WTC11 (cell line): ENCODE results near the gene GALE. TPM values are rescaled to one million over a fixed set of nuclear protein-coding genes. Genes with fewer than 3 reads are reported as not detected.
"Not testable (repeated sequence)": the region's sequence is repeated elsewhere in the genome, so short reads cannot be mapped to it uniquely, and the experiment has no call there.

ENCODE experiments used
- ATAC-seq: fragments of 200-7000 bp; cut with Tn5 transposase; 2 replicates; pipeline ENCODE4 v1.10.0; 2021; ENCODE audit warnings: mild to moderate bottlenecking, moderate library complexity
- CTCF ChIA-PET: fragments of 300-600 bp; sonication (Branson Sonifier 250); formaldehyde crosslinking; loops from one replicate; lab custom pipeline; 2021; ENCODE audit warnings: antibody characterized with exemption; lab: Charles Lee
- POLR2A ChIA-PET: fragments of 350-600 bp; sonication (Branson Sonifier 250); formaldehyde crosslinking; loops from one replicate; lab custom pipeline; 2021; ENCODE audit warnings: antibody characterized with exemption; lab: Charles Lee
- DNase-seq: peaks from one replicate; pipeline ENCODE4 v3.0.0; 2021; ENCODE audit warnings: low spot score
- H3K27ac Mint-ChIP-seq: 2 replicates; pipeline ENCODE4 v1.8.0; 2021; ENCODE audit warnings: mixed read lengths
- H3K27me3 Mint-ChIP-seq: 2 replicates; pipeline ENCODE4 v1.8.0; 2021; ENCODE audit warnings: low read depth, mild to moderate bottlenecking, moderate library complexity, mixed read lengths
- H3K36me3 Mint-ChIP-seq: 2 replicates; pipeline ENCODE4 v1.8.0; 2021; ENCODE audit warnings: mixed read lengths
- H3K4me1 Mint-ChIP-seq: 2 replicates; pipeline ENCODE4 v1.8.0; 2022; ENCODE audit warnings: mixed read lengths
- H3K4me3 Mint-ChIP-seq: 2 replicates; pipeline ENCODE4 v1.8.0; 2021; ENCODE audit warnings: mild to moderate bottlenecking, moderate library complexity, mixed read lengths
- H3K9me3 Mint-ChIP-seq: 2 replicates; pipeline ENCODE4 v1.8.0; 2021; ENCODE audit warnings: mixed read lengths
- AR ChIP-seq: fragments of 250-450 bp; sonication (Bioruptor Pico); IDR thresholded peaks from 2 replicates; pipeline ENCODE4 v1.9.0; 2021; ENCODE audit warnings: mild to moderate bottlenecking
- ATF1 ChIP-seq: sonication (generic); formaldehyde crosslinking; IDR thresholded peaks from 2 replicates; pipeline ENCODE4 v1.8.1; 2023; ENCODE audit warnings: mild to moderate bottlenecking, moderate library complexity, missing genetic modification reagents
- ATF6 ChIP-seq: sonication (generic); formaldehyde crosslinking; IDR thresholded peaks from 2 replicates; pipeline ENCODE4 v1.8.1; 2023; ENCODE audit warnings: mild to moderate bottlenecking, missing genetic modification reagents
- CBFB ChIP-seq: sonication (generic); formaldehyde crosslinking; IDR thresholded peaks from 2 replicates; pipeline ENCODE4 v1.8.1; 2022; ENCODE audit warnings: mild to moderate bottlenecking, low read depth, missing genetic modification reagents
- EMX1 ChIP-seq: fragments of 250-450 bp; sonication (Bioruptor Pico); IDR thresholded peaks from 2 replicates; pipeline ENCODE4 v1.8.0; 2021; ENCODE audit warnings: mild to moderate bottlenecking
- ESRRA ChIP-seq: sonication (generic); formaldehyde crosslinking; IDR thresholded peaks from 2 replicates; pipeline ENCODE4 v1.8.1; 2022; ENCODE audit warnings: mild to moderate bottlenecking, missing genetic modification reagents, borderline replicate concordance
- GTF2I ChIP-seq: fragments of 250-450 bp; sonication (Bioruptor Pico); conservative IDR thresholded peaks from 2 replicates; pipeline ENCODE4 v1.4.0; 2021; ENCODE audit warnings: mild to moderate bottlenecking
- HMGXB4 ChIP-seq: sonication (generic); formaldehyde crosslinking; IDR thresholded peaks from 2 replicates; pipeline ENCODE4 v1.8.1; 2023; ENCODE audit warnings: mild to moderate bottlenecking, moderate library complexity, missing genetic modification reagents
- IRF2 ChIP-seq: sonication (generic); formaldehyde crosslinking; IDR thresholded peaks from 2 replicates; pipeline ENCODE4 v1.8.0; 2022; ENCODE audit warnings: low read depth, missing genetic modification reagents, borderline replicate concordance
- KAT7 ChIP-seq: sonication (generic); formaldehyde crosslinking; IDR thresholded peaks from 2 replicates; pipeline ENCODE4 v1.8.1; 2023; ENCODE audit warnings: missing genetic modification reagents, mild to moderate bottlenecking, borderline replicate concordance
- MYBL2 ChIP-seq: sonication (generic); formaldehyde crosslinking; IDR thresholded peaks from 2 replicates; pipeline ENCODE4 v1.8.1; 2023; ENCODE audit warnings: mild to moderate bottlenecking, moderate library complexity, missing genetic modification reagents
- NFYB ChIP-seq: sonication (generic); formaldehyde crosslinking; conservative IDR thresholded peaks from 2 replicates; pipeline ENCODE4 v1.8.0; 2022; ENCODE audit warnings: low read depth, missing genetic modification reagents
- NR1H2 ChIP-seq: sonication (generic); formaldehyde crosslinking; IDR thresholded peaks from 2 replicates; pipeline ENCODE4 v1.9.0; 2021; ENCODE audit warnings: mild to moderate bottlenecking, moderate library complexity, missing genetic modification reagents
- NR2C2 ChIP-seq: sonication (generic); formaldehyde crosslinking; IDR thresholded peaks from 2 replicates; pipeline ENCODE4 v1.8.0; 2022; ENCODE audit warnings: mild to moderate bottlenecking, missing genetic modification reagents
- NR3C1 ChIP-seq: sonication (generic); formaldehyde crosslinking; conservative IDR thresholded peaks from 2 replicates; pipeline ENCODE4 v1.8.1; 2023; ENCODE audit warnings: low read depth, mild to moderate bottlenecking, missing genetic modification reagents
- PRDM15 ChIP-seq: sonication (generic); formaldehyde crosslinking; IDR thresholded peaks from 2 replicates; pipeline ENCODE4 v1.8.0; 2022; ENCODE audit warnings: missing genetic modification reagents
- PRRX2 ChIP-seq: fragments of 250-450 bp; sonication (Bioruptor Pico); IDR thresholded peaks from 2 replicates; pipeline ENCODE4 v1.8.0; 2021; ENCODE audit warnings: mild to moderate bottlenecking
- RELA ChIP-seq: sonication (generic); formaldehyde crosslinking; IDR thresholded peaks from 2 replicates; pipeline ENCODE4 v1.8.1; 2022; ENCODE audit warnings: missing genetic modification reagents, mild to moderate bottlenecking, borderline replicate concordance
- TCF7 ChIP-seq: sonication (generic); formaldehyde crosslinking; IDR thresholded peaks from 2 replicates; pipeline ENCODE4 v1.8.0; 2022; ENCODE audit warnings: mild to moderate bottlenecking, low read depth, missing genetic modification reagents, moderate library complexity
- ZMAT4 ChIP-seq: fragments of 250-450 bp; sonication (Bioruptor Pico); IDR thresholded peaks from 2 replicates; pipeline ENCODE4 v1.9.0; 2021; ENCODE audit warnings: mild to moderate bottlenecking
- total RNA-seq: library from RNA; stranded (reverse); gene quantifications from 3 replicates; pipeline ENCODE4 v1.2.3, GENCODE V29; 2021

Gene GALE
- total RNA-seq, 1 experiment from 2014 or later: 30.3 TPM

GRCh38 chr1:23787701-23788100, 12.9 kb downstream of the GALE start:
- no peaks in the 10 kb centered on the region for H3K27me3 Mint-ChIP-seq
- TF ChIP-seq ESRRA (CRISPR knock-in tag): no peak
- peaks cover 12% of the 10 kb centered on the region for H3K4me1 Mint-ChIP-seq
- ChIA-PET POLR2A (no interaction called here), CTCF (interaction anchor here (0.6 to 4.8 kb wide), 2 partner anchors 22 to 116 kb away, joined by 4 to 36 read pairs; no protein-coding TSS in a partner anchor)
- H3K4me3 Mint-ChIP-seq: no peak overlapping the region
- no peak overlapping the region for H3K27ac Mint-ChIP-seq
- H3K36me3 Mint-ChIP-seq: peaks cover 45% of the 10 kb centered on the region
- H3K9me3 Mint-ChIP-seq: no peaks in the 10 kb centered on the region
- ATAC-seq (no peak), DNase-seq (no peak)

- Mint-ChIP-seq H3K4me1 (no peaks in the 10 kb centered on the region), H3K9me3 (no peaks in the 10 kb centered on the region), H3K27ac (no peak overlapping the region), H3K36me3 (peaks cover 58% of the 10 kb centered on the region), H3K4me3 (no peak overlapping the region), H3K27me3 (no peaks in the 10 kb centered on the region)
- no peak for ATAC-seq
- ChIA-PET CTCF (no interaction called here), POLR2A (no interaction called here)
- no peak for TF ChIP-seq ATF6
- TF ChIP-seq NR3C1: no peak
- TF ChIP-seq ATF1: no peak
- no peak for TF ChIP-seq PRRX2
- TF ChIP-seq TCF7: no peak
- TF ChIP-seq EMX1 (CRISPR knock-in tag): no peak
- no peak for TF ChIP-seq NR1H2 (CRISPR knock-in tag)
- no peak for TF ChIP-seq NR2C2
- no peak for TF ChIP-seq RELA (CRISPR knock-in tag)
- no peak for DNase-seq
Observed at GRCh38 chr1:23784846-23785245, 15.7 kb downstream of the GALE start.

- peaks cover 53% of the 10 kb centered on the region for H3K36me3 Mint-ChIP-seq
- POLR2A ChIA-PET, ATAC-seq, H3K9me3 Mint-ChIP-seq, H3K27ac Mint-ChIP-seq, DNase-seq, H3K27me3 Mint-ChIP-seq, H3K4me1 Mint-ChIP-seq, H3K4me3 Mint-ChIP-seq: not testable (repeated sequence)
- CTCF ChIA-PET: interaction anchor here (1.0 to 1.9 kb wide), 3 partner anchors 11 to 28 kb away, joined by 3 to 4 read pairs (median 3); no protein-coding TSS in a partner anchor
Observed at GRCh38 chr1:23783141-23783540, 17.4 kb downstream of the GALE start.

GRCh38 chr1:23779826-23780371, 20.7 kb downstream of the GALE start:
- H3K4me3 Mint-ChIP-seq: peak overlapping the region; percentile 85
- no peak for DNase-seq
- H3K9me3 Mint-ChIP-seq: no peaks in the 10 kb centered on the region
- no peaks in the 10 kb centered on the region for H3K27me3 Mint-ChIP-seq
- peaks cover 22% of the 10 kb centered on the region for H3K36me3 Mint-ChIP-seq
- ATAC-seq: no peak
- no peak overlapping the region for H3K27ac Mint-ChIP-seq
- CTCF ChIA-PET: interaction anchor here (0.6 to 0.7 kb wide), 2 partner anchors 124 to 376 kb away, joined by 3 read pairs; no protein-coding TSS in a partner anchor
- POLR2A ChIA-PET: no interaction called here
- peaks cover 18% of the 10 kb centered on the region for H3K4me1 Mint-ChIP-seq
- TF ChIP-seq GTF2I (CRISPR knock-in tag): no peak
- no peak for TF ChIP-seq AR (CRISPR knock-in tag)
- TF ChIP-seq IRF2 (CRISPR knock-in tag): no peak
- TF ChIP-seq PRDM15 (CRISPR knock-in tag): no peak
- no peak for TF ChIP-seq MYBL2
- TF ChIP-seq ZMAT4: no peak
- no peak for TF ChIP-seq NFYB
- no peak for TF ChIP-seq KAT7
- no peak for TF ChIP-seq CBFB (CRISPR knock-in tag)
- TF ChIP-seq HMGXB4: no peak
